ENCODE results near the gene LUM. TPM values are rescaled to one million over a fixed set of nuclear protein-coding genes. Genes with fewer than 3 reads are reported as not detected.

Gene LUM
- total RNA-seq, 4 donors from 2014 or later: 213 to 557 (median 340) TPM

GRCh38 chr12:91110311-91110924 lies 876 bp downstream of the LUM start:
- DNase-seq (ENCODE audit: low spot score): no peak
- no peak for TF ChIP-seq CTCF (IDR thresholded peaks at IDR 0.05)
- no peak for ATAC-seq (ENCODE audit: low FRiP score)

GRCh38 chr12:91109581-91110310 lies 1.5 kb downstream of the LUM start:
- no peak for ATAC-seq (ENCODE audit: low FRiP score)
- no peak for DNase-seq (ENCODE audit: low spot score)
- no peak for TF ChIP-seq CTCF (IDR thresholded peaks at IDR 0.05)

- peak; percentile 70 for DNase-seq (ENCODE audit: low spot score)
- TF ChIP-seq CTCF (IDR thresholded peaks at IDR 0.05): no peak
- ATAC-seq (ENCODE audit: low FRiP score): peak; percentile 63
Measured at GRCh38 chr12:91109148-91109564, 2.1 kb downstream of the LUM start.

- ATAC-seq (ENCODE audit: low FRiP score) (no peak), DNase-seq (ENCODE audit: low spot score) (no peak)
Measured at GRCh38 chr12:91108196-91108755, 3.0 kb downstream of the LUM start.

GRCh38 chr12:91106283-91106682 lies 5.0 kb downstream of the LUM start:
- ATAC-seq (ENCODE audit: low FRiP score) (no peak), DNase-seq (ENCODE audit: low spot score) (no peak)
- no peak for TF ChIP-seq CTCF (IDR thresholded peaks at IDR 0.05)

More at GRCh38 chr12:91108196-91108755, 3.0 kb downstream of the LUM start:
- no peak for TF ChIP-seq CTCF (IDR thresholded peaks at IDR 0.05)

GRCh38 chr12:91105807-91106206 lies 5.5 kb downstream of the LUM start:
- no peak for TF ChIP-seq CTCF (IDR thresholded peaks at IDR 0.05)
- ATAC-seq (ENCODE audit: low FRiP score): no peak
- no peak for DNase-seq (ENCODE audit: low spot score)
